Medulla oblongata (tissue), 1 donor: Measurements from ENCODE around the gene DLG4.
"Not testable (repeated sequence)": the region's sequence is repeated elsewhere in the genome, so short reads cannot be mapped to it uniquely, and the experiment has no call there.

ENCODE experiments used
- DNase-seq: peaks from one replicate; pipeline ENCODE4 v3.0.0-alpha.2; 2015; ENCODE audit errors: extremely low spot score

DLG4 gene

DNA sequence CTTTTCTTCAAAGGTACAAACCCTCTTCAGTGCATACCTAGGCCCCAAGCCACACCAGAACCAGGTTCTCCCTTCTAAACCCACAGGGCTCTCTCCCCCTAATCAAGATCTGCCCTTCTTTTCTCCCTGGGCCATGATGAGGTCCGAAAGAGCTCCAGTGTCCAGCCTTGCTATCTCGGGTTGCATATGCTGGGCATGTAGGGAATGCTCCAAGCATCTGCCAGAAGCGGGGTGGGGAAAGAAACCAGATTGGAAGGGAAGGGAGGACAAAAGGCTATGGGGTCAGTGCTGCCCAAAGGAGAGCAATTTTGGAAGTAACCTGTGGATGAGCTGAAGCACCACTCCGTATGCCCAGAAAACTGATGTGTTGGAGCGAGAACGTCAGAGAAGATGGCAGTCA, 29.6 kb upstream of the DLG4 start:
- DNase-seq, result no peak

DNA sequence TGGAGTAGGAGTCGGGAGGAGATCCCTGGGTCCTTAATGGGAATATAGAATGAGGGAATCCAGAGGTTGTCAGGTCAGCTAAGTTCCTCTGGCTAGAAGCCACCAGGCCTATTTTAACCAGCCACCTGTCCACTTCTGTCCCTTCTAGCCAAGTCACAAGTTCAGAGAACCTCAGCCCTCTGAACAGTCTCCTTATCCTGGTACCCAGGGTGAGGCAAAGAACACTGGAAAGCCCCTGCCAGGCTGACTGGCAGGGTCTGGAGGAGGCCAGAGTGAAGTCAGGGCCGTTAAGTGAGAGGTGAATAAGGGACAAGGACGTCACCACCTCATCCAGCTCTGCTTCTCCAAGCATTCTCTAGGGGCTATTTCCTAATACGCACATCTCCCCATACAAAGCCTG, 29.2 kb upstream of the DLG4 start:
- DNase-seq, result no peak

GRCh38 chr17:7246779-7247178, 27.1 kb upstream of the DLG4 start:
- DNase-seq, result no peak

- not testable (repeated sequence) for DNase-seq
Measured at GRCh38 chr17:7243838-7244237, 24.2 kb upstream of the DLG4 start.

DNA sequence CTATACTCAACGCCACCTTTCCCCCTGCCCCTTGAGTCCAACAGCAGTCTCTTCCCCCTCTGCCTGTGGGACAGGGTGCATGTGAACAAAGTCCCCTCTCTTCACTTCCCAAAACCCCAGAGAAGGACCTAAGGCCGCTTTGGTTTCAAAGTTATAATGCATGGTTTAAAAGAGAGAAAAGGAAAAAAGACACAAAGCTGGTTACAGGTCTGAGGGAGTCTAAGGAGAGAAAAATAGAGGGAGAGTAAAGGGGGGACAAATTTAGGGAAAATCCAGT, 23.8 kb upstream of the DLG4 start:
- no peak for DNase-seq

GRCh38 chr17:7242717-7243452, 23.2 kb upstream of the DLG4 start:
- DNase-seq, result peak; percentile 95

DNA sequence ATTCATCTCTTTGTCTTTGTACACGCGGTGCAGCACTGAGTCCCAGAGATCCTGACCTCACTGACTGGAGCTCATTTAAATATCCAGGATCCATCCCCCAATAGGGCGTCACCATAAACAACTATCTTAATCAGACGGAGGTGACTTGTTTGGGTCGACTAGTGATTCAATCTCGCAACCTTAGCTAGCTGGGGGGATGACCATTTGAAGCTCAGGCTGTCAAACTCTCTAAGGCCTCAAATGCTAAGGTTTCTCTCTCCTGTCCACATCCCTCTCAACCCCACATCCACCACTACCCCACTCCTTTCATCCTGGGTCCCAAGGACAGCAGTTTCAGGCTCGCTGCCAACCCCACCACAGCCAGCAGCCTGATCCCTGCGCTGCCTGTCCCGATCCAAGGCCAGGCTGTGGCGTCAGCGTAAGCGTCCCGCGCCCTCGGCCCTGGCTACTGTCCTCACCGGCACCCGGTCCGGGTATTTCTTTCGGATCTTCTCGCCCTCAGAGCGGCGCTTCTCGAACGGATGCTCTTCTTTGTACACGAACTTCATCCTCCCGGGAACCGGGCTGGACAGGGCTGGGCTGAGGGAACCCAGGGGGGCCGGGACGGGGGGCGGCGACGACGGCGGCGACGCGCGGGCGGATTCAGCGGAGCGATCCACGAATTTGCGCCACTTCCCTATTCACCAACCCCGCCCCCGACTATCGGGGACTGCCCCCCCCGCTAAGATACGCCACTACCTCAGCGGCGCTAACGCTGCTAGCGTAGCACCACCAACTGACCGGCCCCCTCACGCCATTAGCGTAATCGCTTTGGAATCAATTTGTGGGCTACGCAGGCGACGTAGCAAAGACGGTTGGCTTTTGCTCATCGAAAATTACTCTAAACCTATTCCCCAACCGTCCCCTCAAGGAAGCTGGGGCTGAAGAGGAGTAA, 22.4 kb upstream of the DLG4 start, which contains the start of gene GABARAP:
Gene GABARAP (minus strand): TSS at position 667 of the 934 bp plus-strand sequence. CDS start 119 bp downstream, at position 548.
- peak; percentile 96 for DNase-seq

DNA sequence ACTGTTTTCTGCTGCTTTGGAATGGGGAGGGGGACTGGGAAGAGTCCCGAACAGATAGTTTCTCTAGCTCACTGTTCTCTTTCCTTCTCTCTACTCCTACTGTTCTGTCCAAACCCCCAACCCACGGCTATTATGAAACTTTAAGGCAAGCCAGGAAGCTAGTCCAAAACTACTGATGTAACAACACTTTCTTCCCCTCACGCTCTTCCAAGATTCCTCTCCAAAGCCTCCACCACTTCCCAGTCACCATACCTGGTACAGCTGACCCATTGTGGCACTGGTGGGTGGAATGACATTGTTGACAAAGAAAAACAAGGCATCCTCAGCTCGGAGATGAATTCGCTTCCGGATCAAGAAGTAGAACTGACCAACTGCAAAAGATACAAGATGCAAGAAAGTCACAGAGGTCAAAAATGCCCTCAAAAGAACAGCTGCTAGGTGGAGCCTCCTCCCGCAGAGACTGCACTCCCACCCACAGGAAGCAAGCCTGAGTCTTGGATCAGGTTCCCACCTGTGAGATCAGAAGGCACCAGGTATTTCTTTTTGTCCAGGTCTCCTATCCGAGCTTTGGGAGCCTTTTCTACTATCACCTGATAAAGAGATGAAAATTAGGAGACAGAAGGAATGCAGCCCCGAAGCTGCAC, 21.6 kb upstream of the DLG4 start:
- no peak for DNase-seq

DNA sequence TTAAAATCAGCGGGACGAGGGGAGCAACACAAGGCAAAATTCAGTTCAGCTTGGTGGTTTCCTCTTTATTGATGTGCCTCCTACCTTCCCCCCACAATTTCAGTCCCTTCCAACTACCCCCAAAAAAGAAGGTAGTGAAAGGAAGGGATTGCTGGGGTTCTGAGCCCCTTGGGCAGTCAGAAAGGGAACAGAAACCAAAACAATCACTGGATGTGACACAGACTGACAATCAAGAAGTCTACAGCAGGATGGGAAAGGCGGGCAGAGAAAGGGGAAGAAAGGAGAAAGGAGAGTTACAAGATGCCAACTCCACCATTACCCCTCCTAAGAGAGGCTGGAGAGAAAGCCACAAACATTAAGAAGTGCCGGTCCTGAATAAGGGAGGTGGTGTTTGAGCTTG, 20.7 kb upstream of the DLG4 start:
- DNase-seq, result peak; percentile 78

- DNase-seq, result peak; percentile 100
Measured at GRCh38 chr17:7239091-7240027, 19.7 kb upstream of the DLG4 start, which contains the start of gene PHF23. Gene PHF23 (minus strand): TSS chr17:7239457. CDS start chr17:7239279, 178 bp downstream.

GRCh38 chr17:7238420-7239090, 18.9 kb upstream of the DLG4 start:
- no peak for DNase-seq

DNA sequence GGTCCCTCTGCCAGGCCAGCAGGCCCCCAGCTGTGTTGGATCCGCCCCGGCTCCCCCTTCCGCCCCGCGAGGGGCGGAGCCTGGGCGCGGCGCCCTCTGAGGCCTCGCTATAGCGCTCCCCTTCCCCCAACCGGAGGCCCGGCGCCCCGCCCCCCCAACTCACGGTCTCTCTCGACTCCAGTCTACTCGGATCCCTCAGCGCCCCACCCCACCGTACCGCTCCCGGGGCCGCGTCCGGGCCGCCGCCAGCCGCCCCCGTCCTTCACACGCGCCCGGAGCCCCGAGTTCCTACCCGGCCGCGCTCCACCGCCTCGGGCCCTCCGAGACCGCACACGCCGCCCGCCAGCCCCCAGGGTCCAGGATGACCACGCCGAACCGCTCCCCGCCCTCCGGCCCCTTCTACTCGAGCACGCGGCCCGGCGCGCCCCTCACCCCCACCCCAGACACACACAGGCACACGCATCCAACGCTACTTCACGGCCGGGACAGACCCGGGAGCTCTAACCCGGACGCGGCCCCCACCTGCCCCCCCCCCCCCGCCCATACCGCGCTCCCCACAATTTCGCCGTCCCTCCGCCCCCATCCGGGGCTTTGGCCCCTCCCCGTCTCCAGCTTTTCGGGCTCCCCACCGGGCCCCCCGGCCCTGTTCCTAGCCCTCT, 18.3 kb upstream of the DLG4 start:
- DNase-seq, result peak; percentile 72

- no peak for DNase-seq
Measured at GRCh38 chr17:7237266-7237760, 17.7 kb upstream of the DLG4 start.

- no peak for DNase-seq
Measured at GRCh38 chr17:7236808-7237207, 17.2 kb upstream of the DLG4 start.

GRCh38 chr17:7235693-7236665, 16.3 kb upstream of the DLG4 start:
- DNase-seq, result no peak

DNA sequence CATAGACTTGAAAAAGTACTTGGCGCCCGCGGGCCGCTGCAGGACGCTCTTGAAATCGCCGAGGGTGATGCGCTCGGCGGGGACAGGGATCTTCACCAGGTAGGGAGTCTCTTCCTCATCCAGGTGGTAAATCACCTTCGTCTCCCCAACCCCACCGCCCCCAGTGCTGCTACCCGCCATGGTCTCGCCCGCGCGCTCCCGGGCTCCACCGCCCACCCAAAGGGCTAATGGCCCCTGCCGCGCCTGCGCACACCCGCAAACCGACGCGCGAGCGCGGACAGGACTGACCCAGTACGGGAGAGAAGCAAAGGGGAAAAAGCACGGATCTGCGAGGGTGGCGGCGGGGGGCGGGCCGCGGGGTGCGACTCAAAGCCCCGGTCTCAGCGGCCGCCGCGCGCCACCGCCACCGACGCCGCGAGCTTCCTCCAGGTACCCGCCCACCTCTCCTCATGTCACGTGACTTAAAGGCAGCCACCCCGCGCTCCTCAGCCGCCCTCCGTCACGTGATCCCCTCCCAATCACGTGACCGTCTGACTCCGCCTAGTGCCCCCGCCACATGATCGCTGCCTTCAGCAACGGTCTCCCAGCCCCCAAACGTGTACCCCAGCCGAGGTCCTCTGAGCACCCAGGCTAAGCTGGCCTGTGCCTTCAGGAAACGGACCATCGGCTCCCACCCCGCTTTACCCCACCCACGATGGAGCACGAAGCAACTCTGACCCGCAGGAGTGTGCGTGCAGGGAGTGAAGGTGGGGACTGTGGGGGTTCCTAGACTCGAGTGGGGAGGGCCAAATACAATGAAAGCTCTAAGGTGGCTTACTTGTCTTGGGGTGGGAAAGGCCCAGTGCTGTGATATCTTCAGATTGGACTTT, 14.7 kb upstream of the DLG4 start, which contains the start of gene DVL2:
Gene DVL2 (minus strand): TSS at position 435 of the 869 bp plus-strand sequence. CDS start 255 bp downstream, at position 180.
- peak; percentile 97 for DNase-seq

DNA sequence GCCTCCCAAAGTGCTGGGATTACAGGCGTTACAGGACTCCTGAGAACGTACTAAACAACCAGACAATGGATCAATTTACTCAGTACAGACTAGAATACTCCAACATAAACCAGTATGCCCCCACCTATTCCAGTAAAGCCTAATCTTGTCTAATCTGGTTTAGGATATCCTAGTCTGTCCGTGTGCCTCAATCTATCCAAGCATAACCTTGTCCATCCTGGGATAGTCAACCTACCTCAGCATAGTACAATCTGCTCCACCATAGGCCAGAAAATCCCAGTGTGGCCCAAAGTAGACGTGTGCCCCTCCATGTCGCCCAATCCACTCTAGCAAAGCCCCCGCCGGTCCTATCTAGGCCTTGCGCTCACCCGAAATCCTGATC, 14.1 kb upstream of the DLG4 start:
- DNase-seq, result no peak

DNA sequence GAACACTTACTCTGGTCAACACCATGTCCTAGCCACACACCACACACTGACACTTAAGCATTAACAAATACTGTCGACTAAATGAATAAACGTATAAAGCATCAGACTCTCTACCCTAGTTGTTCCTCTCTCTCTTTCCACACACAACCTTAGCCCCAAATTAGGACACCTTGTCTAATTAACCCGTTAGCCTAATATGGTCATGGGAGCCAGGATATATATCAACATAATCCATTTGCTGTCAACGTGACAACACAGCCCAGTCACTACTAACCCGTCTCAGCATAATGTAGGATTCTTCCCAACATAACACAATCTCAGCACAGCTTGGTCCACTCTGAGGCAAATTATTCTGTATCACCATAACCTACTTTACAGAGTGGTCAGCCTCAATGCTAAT, 12.5 kb upstream of the DLG4 start:
- DNase-seq, result no peak
